HG02938 (cell line): ENCODE measurements around the gene FRAS1.
"Not testable (repeated sequence)": the region's sequence is repeated elsewhere in the genome, so short reads cannot be mapped to it uniquely, and the experiment has no call there.

Experiments
- ATAC-seq: cut with Tn5 transposase; IDR thresholded peaks from one replicate; pipeline ENCODE4 v1.9.1; 2021; ENCODE audit warnings: mild to moderate bottlenecking, moderate library complexity; ENCODE audit not compliant: unreplicated experiment

The FRAS1 gene

DNA sequence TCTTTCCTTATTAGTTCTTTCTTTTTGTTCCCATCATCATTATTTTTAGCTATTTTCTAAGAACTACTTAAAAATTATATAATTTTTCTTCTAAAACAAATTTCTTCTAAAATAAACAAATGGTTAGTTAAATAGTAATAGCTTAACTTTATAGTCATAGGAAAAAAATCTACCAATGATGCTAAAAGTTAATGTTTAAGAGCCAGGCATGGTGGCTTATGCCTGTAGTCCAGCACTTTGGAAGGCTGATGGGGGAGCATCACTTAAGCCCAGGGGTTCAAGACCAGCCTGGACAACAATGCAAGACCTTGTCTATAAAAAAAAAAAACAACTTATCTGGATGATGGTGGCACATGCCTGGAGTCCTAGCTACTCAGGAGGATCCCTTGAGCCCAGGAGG is 367.3 kb downstream of the FRAS1 start:
- no peak for ATAC-seq

DNA sequence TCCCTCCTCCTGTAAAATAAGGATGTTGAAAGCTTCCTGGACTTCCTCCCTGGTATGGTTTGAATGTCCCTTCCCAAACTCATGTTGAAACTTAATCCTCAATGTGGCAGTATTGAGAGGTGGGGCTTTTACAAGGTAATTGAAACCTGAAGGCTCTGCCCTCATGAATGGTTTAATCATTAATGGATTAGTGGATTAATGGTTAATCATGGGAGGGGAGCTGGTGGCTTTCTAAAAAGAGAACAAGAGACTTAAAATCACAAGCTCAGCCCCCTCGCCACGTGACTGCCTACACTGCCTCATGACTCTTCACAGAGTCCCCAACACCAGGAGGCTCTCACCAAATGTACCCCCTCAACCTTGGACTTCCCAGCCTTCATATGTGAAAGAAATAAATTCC is 369.8 kb downstream of the FRAS1 start:
- ATAC-seq: no peak

DNA sequence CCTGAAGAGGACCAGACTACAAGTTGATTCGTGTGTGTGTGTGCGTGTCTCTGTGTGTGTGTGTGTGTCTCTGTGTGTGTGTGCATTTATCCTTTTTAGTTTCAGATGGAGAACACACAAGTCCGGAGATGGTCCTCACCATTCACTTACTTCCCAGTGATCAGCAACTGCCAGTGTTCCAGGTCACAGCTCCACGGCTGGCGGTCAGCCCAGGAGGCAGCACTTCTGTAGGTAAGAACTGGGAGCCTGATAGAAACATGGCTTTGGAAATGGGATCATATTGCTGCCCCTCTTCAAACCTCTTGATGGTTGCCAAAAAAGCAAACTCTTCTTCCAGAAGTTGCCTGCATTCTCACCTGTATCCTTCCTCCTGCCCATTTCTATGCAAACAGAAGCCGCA is 371.9 kb downstream of the FRAS1 start:
- ATAC-seq: no peak

DNA sequence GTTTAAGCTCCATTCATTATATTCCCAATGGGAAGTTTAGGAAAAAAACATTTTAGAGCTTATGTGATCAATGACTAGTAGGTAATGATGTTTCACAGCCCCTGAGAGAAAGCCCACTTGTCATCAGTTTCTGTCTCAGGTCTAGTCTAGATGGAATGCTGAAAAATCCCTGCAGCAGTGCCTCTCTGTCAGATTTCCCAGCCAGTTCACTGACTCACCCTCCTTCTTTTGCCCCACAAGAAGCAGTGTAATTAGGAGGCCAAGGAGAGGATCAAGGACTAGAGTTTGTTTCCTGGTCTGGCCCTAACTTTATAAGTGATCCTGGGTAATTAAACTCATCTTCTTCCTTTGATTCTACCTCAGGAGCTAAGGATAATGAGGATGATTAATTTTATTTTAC is 375.8 kb downstream of the FRAS1 start:
- no peak for ATAC-seq

DNA sequence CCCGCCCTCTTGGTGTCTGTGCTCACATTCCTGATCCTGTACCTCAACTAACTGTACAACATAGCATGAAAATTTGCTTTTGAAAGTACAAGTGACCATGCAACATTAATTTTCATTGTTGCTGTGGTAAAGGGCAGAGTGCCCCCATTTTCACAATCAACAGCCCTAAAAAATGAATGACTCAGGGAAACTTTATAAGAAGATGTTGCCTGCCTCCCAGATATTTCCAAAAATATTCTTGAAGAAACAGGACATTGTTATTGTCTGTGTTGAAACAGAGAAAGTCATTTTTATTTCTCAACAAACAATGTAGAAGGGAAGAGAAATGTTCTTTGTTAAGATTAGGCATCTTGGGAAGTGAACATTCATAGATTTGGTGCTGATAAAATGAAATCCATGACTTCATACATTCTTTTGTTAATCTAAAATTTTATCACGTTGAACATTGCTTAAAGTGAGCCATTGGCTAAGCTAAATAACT is 380.5 kb downstream of the FRAS1 start:
- no peak for ATAC-seq

DNA sequence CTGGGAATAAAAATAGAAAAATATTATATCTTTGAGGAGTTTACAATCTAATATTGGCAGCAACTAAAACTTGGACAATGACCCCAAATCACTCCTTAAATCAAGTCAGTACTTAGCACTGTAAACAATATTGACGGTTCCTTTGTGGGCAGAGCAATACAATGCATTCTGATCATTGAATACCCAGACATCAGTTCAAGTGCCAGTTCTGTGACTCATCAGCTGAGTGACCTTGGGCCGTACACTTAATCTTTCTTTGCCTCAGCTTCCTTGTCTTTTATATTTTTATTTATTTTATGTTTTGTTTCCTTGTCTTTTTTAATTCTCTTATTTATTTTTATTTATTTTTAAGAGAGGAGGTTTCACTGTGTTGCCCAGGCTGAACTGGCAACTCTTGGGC is 382.2 kb downstream of the FRAS1 start:
- no peak for ATAC-seq

DNA sequence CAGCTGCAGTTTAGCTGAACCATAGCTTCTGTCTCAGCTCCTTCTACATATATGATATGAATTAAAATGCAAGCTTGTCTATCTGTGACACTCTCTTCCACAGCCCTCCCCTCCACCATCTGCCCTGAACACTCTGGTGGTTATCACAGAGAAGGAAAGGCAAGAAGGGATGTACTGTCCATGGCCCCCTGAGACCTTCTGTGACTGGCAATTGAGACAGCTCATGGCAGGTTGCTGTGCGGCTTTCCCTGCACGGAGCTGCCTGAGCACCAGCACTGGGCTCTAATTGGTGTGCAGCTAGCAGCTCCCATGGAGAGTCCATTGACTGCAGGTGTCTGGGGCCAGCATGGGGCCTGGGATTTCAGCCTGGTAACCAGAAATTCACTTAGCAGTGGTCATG is 384.6 kb downstream of the FRAS1 start:
- ATAC-seq: no peak

DNA sequence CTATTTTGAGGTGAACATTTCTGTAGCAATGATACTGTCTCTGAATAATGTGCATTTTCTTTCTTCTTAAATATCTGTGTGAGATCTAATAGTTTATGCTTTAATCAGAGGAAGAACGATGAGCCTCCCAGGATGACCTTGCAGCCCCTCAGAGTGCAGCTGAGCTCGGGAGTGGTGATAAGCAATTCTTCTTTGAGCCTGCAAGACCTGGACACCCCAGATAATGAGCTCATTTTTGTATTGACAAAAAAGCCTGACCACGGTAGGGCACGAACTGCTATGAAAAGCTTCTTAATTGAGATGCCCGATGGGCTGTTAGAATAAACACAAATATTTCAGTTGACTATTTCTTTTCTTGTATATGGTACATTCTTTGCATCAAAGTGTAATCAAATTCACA is 389.5 kb downstream of the FRAS1 start:
- ATAC-seq: no peak

DNA sequence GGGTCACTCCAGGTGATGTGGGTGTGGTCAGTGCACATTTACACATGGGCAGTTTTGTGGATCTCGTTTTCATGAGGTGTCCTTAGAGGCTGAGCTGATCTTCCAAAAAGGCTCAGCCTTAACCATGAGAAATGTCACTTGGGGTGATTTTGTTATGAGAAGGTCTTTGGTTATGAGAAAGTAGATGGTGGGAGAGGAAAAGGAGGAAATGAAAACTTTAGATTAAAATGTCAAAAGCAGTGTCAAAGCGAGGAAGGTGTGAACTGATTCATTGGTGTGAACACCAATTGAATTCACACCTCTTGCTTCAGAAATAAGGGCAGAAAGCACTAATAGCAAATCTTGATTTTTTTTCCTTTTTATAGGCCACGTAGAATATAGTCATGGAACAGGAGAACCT is 394.3 kb downstream of the FRAS1 start:
- no peak for ATAC-seq

DNA sequence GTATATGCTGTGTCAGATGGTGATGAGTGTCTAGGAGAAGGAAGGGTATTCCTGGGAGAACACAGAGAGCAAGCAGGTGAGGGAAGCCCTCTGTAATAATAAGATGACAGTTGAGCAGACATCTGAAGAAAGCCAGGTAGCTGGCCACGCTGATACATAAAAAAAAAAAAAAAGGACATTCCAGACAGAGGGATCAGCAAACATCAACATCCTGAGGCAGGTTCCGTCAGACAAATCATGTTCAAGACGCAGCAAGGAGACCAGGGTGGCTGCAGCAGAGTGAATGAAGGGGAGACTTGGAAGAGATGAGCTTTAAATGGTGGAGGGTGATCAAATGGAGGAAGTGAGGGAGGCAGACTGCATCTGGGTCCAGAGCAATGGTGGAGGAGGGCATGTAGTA is 396.9 kb downstream of the FRAS1 start:
- ATAC-seq: no peak

DNA sequence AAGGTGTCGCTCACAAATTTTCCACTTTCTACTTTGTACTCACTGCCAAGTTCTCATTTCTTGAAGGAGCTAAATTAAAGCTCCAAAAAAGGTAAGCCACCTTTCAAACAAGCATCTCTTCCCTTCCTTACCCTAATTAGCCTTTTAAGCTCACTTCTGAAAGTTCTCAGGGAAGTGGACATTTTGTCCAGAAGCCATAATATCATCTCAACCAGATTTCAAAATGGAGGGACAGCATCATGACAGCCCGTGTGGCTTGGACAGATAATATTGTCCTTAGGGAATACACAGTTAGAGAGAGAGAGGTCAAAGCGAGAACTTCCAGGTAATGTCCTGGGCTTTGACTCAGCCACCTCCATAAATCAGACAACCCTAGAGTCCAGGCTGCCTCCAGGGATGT is 400.6 kb downstream of the FRAS1 start:
- no peak for ATAC-seq

DNA sequence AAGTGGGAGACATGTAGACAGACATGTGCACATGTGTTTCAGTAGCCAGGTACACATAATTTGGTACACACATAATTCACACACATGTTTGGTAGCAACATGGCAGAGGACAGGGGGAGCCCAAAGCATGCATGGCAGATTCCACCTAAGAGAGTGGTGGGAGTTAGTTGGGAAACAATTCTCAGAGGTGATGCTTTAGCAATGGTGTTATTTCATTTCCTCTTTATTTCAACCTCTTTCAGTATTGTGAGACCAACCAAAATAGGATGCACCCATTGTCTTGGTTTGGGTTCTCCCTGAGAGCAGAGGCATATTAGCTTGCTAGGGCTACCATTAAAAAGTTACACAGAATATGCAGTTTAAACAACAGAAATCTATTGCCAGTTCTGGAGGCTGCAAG is 402.2 kb downstream of the FRAS1 start:
- ATAC-seq: no peak

DNA sequence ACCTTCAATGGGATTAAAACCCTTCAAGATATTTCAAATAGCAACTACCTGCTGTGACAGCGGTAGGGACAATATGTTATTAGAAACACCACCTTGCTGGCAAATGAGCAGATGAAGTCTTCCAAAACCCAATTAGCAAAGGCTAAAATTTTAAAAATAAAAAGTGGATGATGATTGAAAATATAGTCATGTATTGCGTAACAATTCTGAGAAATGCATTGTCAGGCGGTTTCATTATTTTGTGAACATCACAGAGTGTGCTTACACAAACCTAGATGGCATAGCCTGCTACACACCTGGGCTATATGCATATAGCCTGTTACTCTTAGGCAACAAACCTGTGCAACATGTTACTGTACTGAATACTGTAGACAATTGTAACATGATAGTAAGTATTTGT is 403.2 kb downstream of the FRAS1 start:
- no peak for ATAC-seq

DNA sequence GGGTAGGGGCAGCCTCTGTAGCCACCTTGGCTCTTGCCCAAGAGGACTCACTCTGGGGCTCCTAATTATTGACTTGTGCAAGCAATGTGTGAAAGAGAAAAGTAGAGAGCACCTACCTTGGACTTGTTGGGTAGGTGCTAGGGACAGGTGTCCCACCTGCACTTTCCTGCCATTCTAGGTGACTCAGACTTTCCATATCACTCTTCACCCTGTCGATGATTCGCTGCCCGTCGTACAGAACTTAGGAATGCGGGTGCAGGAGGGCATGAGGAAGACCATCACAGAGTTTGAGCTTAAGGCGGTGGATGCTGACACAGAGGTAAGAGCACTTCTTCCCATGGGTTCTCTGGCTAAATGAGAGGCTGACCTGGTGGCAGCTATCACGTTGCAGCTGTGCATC is 407.1 kb downstream of the FRAS1 start:
- no peak for ATAC-seq

DNA sequence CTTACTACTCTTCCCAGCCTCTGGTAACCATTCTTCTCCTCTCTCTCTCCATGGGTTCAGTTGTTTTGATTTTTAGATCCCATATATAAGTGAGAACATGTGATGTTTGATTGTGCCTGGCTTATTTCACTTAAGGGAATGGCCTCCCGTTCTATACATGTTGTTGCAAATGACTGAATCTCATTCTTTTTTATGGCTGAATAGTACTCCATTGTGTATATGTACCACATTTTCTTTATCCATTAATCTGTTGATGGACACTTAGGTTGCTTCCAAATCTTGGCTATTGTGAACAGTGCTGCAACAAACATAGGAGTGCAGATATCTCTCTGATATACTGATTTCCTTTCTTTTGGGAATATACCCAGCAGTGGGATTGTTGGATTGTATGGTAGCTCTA is 410.1 kb downstream of the FRAS1 start:
- not testable (repeated sequence) for ATAC-seq

DNA sequence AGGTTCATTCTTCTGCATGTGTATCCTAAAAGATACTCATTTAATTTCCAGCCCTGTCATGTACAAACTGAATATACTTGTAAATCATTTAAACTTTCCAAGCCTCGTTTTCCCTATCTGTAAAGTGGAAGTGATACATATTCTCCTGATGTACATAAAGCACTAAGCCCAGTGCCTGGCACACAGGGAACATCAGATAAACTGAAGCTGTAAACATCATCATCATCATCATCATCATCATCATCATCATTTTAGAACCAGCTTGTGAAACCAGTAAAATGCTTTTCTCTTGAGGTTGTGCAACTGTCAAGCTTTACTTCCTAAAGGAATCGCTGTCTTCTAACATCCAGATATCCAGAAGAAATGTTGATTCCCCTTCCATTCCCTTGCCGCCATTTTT is 411.1 kb downstream of the FRAS1 start:
- no peak for ATAC-seq

DNA sequence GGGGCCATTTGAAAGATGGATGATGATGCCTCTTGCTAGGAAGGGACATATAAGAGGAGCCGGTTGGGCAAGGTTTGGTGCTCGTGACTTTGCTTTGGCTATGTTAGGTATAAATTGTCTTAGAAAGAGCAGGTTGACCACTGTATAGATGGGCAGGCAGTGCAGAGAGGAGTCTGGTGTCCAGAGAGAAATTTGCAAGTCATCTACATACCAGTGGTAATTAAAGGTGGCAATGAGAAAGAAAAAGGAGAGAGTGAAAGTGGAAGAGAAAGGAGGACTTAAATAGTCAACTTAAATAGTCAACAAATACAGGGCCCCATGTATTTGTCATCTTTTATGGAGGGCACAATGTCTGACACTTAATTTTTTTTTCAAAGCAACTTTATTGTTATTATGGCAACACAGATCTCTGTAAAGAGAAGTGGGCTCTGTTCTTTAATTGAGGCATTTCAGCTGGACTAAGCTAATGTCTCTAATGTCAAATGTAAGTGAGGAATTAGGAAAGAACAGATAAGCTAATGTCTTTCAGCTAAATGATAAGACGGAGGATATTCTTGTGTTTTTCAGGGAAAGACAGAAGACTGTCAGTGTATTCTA is 419.1 kb downstream of the FRAS1 start:
- ATAC-seq: no peak

DNA sequence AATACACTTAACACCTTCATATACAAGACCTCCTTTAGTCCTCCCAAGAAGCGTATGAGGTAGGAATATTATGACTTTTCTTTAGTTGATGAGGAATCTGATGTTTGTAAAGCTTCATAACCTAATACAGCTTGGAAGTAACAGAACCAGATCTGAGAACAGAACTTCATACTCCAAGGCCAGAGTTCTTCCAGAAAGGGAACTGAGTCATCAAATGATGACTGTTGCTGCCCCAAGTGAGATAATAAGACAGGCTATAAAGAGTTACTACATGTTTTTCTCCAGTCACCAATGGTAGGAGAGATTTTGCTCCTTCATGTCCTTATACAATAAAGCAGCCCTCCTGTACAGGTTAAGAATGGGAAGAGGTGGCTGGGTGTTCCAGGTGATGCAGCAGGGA is 420.2 kb downstream of the FRAS1 start:
- no peak for ATAC-seq

DNA sequence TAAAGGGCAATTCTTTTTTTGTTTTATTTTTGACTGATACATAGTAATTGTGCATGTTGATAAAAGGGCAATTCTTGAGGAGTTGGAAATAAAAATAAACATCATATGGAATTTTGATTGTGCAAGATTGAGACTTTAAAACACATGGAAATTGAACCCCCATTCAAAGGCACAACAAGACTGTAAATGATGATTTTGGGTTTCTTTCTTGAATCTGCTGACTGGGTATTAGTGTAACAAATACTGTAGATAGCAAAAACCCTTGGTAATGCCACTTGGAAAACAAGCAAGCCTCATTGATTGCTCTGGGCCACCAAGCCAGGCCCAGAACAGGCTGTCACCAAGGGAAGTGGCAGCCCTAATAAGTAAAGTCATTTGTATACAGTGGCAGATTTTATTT is 421.4 kb downstream of the FRAS1 start:
- no peak for ATAC-seq

DNA sequence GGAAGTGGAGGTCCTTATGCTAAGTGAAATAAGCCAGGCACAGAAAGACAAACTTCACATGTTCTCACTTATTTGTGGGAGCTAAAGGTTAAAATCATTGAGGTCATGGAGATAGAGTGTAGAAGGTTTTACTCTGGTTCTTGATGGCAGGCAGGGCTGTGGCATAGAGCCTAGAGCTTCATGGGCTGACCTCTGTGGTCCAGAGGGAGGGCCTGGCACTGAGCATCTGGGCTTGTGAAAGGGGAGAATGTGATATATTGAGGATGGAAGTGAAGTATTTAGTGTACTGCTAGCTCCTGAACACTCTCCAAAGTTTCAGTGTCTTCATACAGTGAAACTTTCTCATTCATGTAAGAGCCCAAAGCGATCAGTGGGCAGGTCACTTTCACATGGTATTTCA is 423.2 kb downstream of the FRAS1 start:
- no peak for ATAC-seq

DNA sequence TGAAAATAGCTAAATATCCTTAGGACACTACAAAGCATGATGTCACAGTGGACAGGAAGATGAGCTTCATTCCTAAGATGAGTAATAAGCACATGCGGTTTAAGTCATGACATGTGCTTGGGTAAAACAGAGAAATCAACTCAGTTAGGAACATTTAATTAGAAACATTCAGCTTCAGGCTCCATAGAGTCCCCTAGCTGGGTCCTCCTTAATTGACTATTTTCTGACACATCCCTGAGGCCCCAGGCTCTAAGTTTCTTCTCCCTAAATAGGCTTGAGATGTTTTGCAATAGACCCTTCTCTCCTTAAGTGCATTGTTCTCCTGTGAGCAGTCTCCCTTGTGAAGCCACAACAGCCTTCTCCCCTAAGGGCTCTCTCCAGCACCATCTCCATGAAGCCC is 424.1 kb downstream of the FRAS1 start:
- no peak for ATAC-seq

DNA sequence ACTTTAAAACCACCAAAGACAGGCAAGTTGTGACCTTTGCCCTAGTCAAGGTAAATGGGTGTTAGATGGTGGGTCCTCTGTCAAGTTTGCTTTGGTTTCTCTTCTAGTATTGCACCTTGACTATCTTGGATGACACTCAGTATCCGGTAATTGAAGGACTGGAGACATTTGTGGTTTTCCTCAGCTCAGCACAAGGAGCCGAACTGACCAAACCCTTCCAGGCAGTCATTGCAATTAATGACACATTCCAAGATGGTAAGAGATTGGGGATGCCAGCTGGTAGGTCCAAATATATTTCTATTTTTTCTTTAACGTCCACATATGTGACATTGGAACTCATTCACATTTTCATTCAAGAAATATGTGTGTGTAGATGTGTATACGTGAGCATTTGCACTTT is 425.2 kb downstream of the FRAS1 start:
- no peak for ATAC-seq

DNA sequence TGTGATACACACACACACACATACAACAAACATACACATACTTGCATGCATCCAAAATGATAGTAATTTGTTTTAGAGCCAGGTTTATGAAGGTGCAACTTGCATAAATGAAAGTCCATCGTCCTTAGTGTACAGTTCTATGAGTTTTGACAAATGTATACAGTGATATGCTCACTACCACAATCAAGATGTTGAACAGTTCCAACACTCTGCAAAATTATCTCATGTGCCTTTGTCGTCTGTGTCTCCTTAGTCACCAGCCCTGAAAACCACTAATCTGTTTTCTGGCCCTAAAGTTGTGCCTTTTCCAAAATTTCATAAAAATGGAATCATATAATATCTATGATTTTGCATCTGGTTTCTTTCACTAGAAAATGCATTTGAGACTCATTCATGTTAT is 426.7 kb downstream of the FRAS1 start:
- ATAC-seq: no peak

DNA sequence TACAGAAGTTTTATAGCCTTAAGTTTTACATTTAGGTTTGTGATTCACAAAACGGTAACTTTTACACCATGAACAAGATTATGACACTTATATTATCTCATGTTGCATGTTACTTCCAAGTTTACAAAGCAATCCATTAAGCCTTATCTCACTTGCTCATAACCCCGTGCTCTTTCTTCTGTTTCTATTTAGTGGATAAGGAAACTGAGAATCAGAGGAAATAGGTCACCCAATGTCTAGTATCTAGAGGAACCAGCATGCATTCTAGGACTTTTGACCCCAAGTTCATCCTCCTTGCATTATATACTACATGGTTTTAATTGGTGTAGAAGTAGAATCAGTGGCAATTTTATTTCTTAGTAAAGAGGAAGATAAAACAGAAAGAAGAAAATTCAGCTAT is 427.5 kb downstream of the FRAS1 start:
- no peak for ATAC-seq
